GM21717 (cell line): ENCODE measurements around the gene ZNF581.

Experiments used
- ATAC-seq: cut with Tn5 transposase; IDR thresholded peaks from one replicate; pipeline ENCODE4 v1.9.1; 2021; ENCODE audit warnings: mild to moderate bottlenecking, moderate library complexity; ENCODE audit not compliant: unreplicated experiment

ZNF581 gene

DNA sequence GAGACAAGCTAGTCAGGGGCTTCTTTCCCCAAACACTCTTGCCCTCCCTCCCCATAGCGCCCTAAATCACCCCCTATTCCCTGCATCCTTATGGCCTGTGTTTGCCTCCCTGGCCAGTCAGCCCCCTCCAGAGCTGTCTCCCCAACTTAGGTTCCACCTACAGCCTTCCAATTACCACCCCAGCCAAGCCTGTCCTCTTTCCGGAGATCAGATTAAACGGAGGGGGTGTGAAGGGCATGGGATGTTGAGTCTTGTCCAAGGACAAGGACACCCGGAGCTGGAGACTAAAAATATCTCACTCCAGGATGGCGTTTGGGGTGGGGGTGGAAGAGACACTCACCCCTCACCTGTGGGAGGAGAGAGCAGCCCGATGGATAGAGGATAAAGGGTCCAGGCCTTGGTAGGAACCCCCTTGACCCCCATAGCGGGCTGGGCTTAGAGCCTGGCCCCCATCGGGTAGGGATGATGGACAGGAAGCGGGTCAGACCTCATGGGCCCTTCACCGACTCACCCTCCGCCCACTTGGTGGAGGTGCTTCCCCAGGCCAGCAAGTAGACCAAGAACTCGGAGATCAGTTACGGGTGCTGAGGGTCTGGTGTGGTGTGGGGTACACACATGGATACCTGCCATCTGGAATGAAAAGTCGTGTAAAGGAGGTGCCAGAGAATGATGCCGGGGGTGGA lies 32.0 kb upstream of the ZNF581 start:
- ATAC-seq = no peak

DNA sequence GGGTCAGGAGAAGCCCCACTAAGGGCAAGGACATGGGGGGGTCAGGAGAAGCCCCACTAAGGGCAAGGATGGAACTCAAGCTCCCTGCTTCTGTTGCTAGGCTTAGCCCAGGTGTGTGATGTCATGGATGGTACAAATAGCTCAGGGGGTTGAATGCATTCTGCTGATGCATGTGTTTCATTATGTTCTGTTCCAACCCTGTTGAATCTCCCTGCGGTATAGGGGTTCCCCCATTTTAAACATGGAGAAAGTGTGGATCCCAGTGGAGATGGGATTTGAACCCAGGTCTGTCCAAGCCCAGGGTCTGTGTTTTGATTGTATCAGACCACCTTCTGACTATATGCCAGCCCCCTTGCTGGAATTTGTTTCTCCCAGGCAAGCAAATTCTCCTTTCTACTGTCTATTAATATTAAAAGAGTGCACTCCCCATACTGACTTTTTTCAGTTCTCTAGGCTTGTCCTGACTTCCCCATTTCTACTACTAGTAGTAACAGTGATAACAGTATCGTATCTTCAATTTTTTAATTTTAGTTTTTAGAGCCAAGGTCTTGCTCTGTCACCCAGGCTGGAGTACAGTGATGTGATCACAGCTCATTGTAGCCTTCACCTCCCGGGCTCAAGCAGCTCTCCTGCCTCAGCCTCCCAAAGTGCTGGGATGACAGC lies 31.3 kb upstream of the ZNF581 start:
- ATAC-seq = no peak

GRCh38 chr19:55613396-55613795 lies 30.1 kb upstream of the ZNF581 start:
- no peak for ATAC-seq

DNA sequence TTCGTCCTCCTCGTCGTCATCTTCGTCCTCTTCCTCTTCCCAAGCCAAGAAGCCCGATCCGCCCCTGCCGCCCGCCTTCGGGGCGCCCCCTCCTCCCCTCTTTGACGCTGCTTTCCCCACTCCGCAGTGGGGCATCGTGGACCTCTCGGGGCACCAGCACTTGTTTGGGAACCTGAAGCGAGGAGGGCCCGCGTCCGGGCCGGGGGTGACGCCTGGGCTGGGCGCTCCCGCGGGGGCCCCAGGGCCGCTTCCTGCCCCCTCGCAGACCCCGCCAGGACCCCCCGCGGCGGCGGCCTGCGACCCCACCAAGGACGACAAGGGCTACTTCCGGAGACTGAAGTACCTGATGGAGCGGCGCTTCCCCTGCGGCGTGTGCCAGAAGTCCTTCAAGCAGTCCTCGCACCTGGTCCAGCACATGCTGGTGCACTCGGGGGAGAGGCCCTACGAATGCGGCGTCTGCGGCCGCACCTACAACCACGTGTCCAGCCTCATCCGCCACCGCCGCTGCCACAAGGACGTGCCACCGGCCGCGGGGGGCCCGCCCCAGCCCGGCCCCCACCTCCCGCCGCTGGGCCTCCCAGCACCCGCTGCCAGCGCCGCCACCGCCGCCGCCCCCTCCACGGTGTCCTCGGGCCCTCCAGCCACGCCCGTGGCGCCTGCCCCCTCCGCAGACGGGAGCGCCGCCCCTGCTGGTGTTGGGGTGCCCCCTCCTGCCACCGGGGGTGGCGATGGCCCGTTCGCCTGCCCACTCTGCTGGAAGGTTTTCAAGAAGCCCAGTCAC lies 29.3 kb upstream of the ZNF581 start:
- no peak for ATAC-seq

GRCh38 chr19:55614711-55615542 lies 28.5 kb upstream of the ZNF581 start:
- ATAC-seq = no peak

DNA sequence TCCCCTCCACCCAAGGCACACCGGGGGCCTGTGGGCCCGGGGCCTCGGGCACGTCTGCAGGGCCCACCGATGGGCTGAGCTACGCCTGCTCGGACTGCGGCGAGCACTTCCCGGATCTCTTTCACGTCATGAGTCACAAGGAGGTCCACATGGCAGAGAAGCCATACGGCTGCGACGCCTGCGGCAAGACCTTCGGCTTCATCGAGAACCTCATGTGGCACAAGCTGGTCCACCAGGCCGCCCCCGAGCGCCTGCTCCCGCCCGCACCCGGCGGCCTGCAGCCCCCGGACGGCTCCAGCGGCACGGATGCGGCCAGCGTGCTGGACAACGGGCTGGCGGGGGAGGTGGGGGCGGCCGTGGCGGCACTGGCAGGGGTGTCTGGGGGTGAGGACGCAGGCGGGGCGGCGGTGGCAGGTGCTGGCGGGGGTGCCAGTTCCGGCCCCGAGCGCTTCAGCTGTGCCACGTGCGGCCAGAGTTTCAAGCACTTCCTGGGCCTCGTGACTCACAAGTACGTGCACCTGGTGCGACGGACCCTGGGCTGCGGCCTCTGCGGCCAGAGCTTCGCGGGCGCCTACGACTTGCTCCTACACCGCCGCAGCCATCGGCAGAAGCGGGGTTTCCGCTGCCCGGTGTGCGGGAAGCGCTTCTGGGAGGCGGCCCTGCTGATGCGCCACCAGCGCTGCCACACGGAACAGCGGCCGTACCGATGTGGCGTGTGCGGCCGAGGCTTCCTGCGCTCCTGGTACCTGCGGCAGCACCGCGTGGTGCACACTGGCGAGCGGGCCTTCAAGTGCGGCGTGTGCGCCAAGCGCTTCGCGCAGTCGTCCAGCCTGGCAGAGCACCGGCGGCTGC lies 27.7 kb upstream of the ZNF581 start:
- no peak for ATAC-seq

- no peak for ATAC-seq
These were observed 27.0 kb upstream of the ZNF581 start for GRCh38 chr19:55616395-55616875.

DNA sequence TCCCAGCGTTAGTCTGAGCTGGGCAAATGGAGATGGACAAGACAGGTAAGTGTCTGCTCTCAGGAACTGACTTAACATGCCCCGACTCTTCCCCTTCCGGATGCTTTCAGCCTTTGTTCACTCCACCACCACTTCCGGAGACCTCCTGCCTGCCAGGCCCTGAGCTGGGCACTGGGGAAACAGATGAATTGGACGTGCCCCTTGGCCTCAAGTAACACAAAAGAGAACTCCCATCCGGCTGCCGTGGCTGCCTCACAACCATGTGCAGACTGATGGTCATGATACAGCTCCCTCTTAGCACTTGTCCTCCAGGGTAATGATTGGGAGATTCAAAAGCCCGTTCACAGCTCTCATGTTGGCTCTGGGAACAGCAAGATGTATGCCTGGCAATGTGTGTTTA lies 26.0 kb upstream of the ZNF581 start:
- no peak for ATAC-seq

GRCh38 chr19:55618426-55618825 lies 25.0 kb upstream of the ZNF581 start:
- no peak for ATAC-seq

- ATAC-seq = no peak
These were observed 24.2 kb upstream of the ZNF581 start for GRCh38 chr19:55619286-55619685.

GRCh38 chr19:55620410-55621204 lies 22.8 kb upstream of the ZNF581 start:
- ATAC-seq = no peak

DNA sequence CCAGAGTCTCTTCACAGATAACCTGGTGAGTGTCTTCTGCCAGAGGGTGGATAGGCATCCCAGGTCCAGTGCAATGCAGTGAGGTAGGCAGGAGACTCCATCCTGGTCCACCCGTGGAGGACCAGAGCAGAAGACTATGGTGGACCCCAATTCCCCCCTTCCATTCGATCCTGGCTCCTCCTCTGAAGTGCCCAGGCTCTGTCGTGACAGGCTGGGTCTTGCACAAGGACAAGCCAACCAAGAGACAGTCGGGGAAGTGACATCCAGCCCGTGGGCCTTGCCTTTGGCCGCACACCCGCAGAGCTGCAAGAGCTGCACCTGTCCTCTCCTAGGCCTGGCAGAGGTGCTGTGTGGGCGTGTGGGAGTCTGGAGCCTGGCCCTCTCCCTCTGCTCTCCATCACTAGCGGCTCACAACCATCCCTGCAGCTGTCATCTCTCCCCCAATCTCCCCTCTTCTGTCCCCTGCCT lies 22.2 kb upstream of the ZNF581 start:
- no peak for ATAC-seq

- no peak for ATAC-seq
These were observed 21.7 kb upstream of the ZNF581 start for GRCh38 chr19:55621673-55622231.

DNA sequence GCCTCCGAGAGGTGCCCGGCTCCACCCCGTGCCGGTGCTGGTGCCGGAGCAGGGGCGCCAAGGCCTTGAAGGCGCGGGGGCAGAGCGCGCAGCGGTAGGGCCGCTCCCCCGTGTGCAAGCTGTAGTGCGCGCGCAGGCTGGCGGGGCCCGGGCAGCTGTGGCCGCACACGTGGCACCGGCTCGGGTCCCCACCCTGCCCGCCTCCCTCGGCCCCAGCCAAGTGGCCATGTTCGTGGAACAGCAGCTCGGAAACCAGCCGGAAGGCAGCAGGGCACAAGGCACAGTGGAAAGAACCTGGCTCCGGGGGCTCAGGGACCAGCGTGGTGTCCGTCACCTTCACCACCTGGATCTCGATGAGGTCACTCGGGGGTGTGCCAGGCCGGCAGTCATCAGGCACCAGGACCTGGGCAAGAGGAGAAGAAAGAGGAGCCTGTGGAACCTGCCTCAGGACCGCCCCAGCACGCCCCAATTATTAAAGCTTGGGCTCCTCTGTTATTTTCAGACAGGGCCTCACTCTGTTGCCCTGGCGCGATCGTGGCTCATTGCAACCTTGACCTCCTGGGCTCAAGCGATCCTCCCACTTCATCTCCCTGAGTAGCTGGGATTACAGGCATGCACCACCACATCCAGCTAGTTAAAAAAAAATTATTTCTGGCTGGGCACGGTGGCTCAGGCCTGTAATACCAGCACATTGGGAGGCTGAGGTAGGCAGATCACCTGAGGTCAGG lies 21.0 kb upstream of the ZNF581 start:
- no peak for ATAC-seq

- no peak for ATAC-seq
These were observed 20.3 kb upstream of the ZNF581 start for GRCh38 chr19:55623130-55623529.

- ATAC-seq = no peak
These were observed 19.9 kb upstream of the ZNF581 start for GRCh38 chr19:55623561-55623960.

GRCh38 chr19:55624109-55625003 lies 19.1 kb upstream of the ZNF581 start, which contains the start of gene ZNF784:
Gene ZNF784, minus strand, starts transcription at chr19:55624566. Its CDS starts 5 bp downstream, at chr19:55624561.
- ATAC-seq = peak; percentile 42
